ENCODE results near the gene DNAJA4. TPM values are rescaled to one million over a fixed set of nuclear protein-coding genes. Genes with fewer than 3 reads are reported as not detected.
A peak's percentile ranks its signal among the peaks of the same experiment; 100 is the strongest.

Gene DNAJA4
- total RNA-seq, 1 donor: 2.2 TPM

DNA sequence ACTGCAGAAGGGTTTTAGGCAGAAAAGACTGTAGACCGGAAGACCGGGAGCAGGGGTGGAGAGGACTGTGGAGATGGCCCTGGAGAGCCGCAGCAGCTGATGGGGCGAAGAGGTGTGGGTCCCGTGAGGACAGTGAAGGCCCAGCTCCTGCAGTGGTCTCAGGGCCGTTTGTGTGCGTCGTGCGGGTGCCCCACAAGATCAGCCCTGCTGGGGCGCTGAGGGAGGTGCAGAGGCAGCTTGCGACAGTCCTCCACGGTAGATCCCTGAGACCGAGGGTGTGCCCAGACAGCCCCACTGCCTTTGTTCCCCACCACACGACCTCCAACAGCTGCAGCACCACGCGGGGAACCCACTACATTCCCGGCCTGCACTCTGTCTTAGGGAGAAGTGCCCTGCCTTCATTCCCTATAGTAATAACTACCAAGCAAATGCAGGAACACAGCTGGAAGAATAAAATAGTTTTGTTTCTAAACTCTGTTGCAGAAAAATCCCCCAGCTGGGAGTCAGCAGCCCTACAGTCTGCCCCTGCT, 56.7 kb downstream of the DNAJA4 start:
- Histone ChIP-seq H3K27me3 (ENCODE audit: insufficient read depth, low read length) (peaks cover 3% of the 10 kb centered on the region), H3K36me3 (ENCODE audit: insufficient read depth, low read length) (no peaks in the 10 kb centered on the region), H3K79me2 (ENCODE audit: insufficient read depth, low read length) (no peaks in the 10 kb centered on the region), H3K4me2 (ENCODE audit: insufficient read depth, low read length) (no peak overlapping the region), H2AFZ (ENCODE audit: low read length) (no peak overlapping the region), H3K27ac (ENCODE audit: low read depth, low read length) (no peak overlapping the region), H3K4me1 (ENCODE audit: insufficient read depth, low read length) (no peaks in the 10 kb centered on the region), H3K4me3 (ENCODE audit: insufficient read depth, low read length) (no peak overlapping the region), H3K9me3 (ENCODE audit: low read depth, low read length) (no peaks in the 10 kb centered on the region), H4K20me1 (ENCODE audit: insufficient read depth, low read length) (no peaks in the 10 kb centered on the region)
- peak; percentile 44 for DNase-seq (ENCODE audit: insufficient read length, low spot score, missing footprints)
- TF ChIP-seq, protein P1, sequence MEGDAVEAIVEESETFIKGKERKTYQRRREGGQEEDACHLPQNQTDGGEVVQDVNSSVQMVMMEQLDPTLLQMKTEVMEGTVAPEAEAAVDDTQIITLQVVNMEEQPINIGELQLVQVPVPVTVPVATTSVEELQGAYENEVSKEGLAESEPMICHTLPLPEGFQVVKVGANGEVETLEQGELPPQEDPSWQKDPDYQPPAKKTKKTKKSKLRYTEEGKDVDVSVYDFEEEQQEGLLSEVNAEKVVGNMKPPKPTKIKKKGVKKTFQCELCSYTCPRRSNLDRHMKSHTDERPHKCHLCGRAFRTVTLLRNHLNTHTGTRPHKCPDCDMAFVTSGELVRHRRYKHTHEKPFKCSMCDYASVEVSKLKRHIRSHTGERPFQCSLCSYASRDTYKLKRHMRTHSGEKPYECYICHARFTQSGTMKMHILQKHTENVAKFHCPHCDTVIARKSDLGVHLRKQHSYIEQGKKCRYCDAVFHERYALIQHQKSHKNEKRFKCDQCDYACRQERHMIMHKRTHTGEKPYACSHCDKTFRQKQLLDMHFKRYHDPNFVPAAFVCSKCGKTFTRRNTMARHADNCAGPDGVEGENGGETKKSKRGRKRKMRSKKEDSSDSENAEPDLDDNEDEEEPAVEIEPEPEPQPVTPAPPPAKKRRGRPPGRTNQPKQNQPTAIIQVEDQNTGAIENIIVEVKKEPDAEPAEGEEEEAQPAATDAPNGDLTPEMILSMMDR (IDR thresholded peaks at IDR 0.05; ENCODE audit: extremely low read depth, low read depth, low read length): no peak

DNA sequence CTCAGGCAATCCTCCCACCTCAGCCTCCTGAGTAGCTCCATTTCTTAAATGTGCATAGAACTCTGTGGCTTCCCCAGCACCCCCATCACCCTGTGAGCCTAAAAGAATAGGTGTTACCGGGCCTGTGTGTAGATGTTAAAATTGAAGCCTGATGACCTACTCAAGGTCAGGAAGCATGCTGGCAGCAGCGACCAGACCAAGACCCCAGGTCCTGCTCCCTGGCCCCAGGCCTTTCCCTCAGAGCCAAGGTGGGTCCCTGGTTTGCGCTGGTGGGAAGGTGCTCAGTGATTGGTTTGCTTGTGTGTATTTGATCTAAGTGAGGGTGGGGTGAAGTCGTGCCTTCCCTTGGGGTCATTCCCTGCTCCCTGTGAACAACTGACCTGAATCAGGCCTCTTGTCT, 57.4 kb downstream of the DNAJA4 start:
- no peaks in the 10 kb centered on the region for H3K9me3 ChIP-seq (ENCODE audit: low read depth, low read length)
- H3K79me2 ChIP-seq (ENCODE audit: insufficient read depth, low read length): no peaks in the 10 kb centered on the region
- peaks cover 3% of the 10 kb centered on the region for H3K27me3 ChIP-seq (ENCODE audit: insufficient read depth, low read length)
- no peak overlapping the region for H3K4me2 ChIP-seq (ENCODE audit: insufficient read depth, low read length)
- peak; percentile 65 for DNase-seq (ENCODE audit: insufficient read length, low spot score, missing footprints)
- no peak overlapping the region for H3K4me3 ChIP-seq (ENCODE audit: insufficient read depth, low read length)
- H2AFZ ChIP-seq (ENCODE audit: low read length): peak overlapping the region; percentile 28
- H4K20me1 ChIP-seq (ENCODE audit: insufficient read depth, low read length): no peaks in the 10 kb centered on the region
- TF ChIP-seq, protein P1 (IDR thresholded peaks at IDR 0.05; ENCODE audit: extremely low read depth, low read depth, low read length): no peak
- no peaks in the 10 kb centered on the region for H3K4me1 ChIP-seq (ENCODE audit: insufficient read depth, low read length)
- no peak overlapping the region for H3K27ac ChIP-seq (ENCODE audit: low read depth, low read length)
- H3K36me3 ChIP-seq (ENCODE audit: insufficient read depth, low read length): no peaks in the 10 kb centered on the region

DNA sequence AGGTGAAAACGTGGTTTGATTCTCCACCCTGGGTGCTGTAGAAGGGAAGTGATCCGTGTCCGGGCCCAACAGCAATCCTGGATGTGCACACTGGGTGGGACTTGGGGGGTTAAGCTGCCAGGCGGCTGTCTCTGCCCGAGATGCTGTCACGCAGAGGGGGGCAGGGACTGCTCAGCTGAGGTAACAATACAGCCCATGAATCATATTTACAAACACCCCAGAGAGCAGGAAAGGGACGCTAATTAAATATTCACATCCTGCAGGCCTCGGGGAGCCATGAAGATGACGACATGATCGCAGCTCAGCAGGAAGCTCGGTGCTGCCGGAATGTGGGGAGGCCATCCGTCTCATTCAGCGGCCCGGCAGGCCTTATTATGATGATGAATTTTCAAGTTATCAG, 57.9 kb downstream of the DNAJA4 start:
- Histone ChIP-seq H4K20me1 (ENCODE audit: insufficient read depth, low read length) (no peaks in the 10 kb centered on the region), H3K4me1 (ENCODE audit: insufficient read depth, low read length) (no peaks in the 10 kb centered on the region), H3K79me2 (ENCODE audit: insufficient read depth, low read length) (no peaks in the 10 kb centered on the region), H3K27me3 (ENCODE audit: insufficient read depth, low read length) (peaks cover 3% of the 10 kb centered on the region), H3K4me3 (ENCODE audit: insufficient read depth, low read length) (no peak overlapping the region), H3K27ac (ENCODE audit: low read depth, low read length) (no peak overlapping the region), H2AFZ (ENCODE audit: low read length) (peak overlapping the region; percentile 28), H3K36me3 (ENCODE audit: insufficient read depth, low read length) (no peaks in the 10 kb centered on the region), H3K9me3 (ENCODE audit: low read depth, low read length) (no peaks in the 10 kb centered on the region), H3K4me2 (ENCODE audit: insufficient read depth, low read length) (no peak overlapping the region)
- TF ChIP-seq, protein P1 (IDR thresholded peaks at IDR 0.05; ENCODE audit: extremely low read depth, low read depth, low read length): no peak
- DNase-seq (ENCODE audit: insufficient read length, low spot score, missing footprints): peak; percentile 86

DNA sequence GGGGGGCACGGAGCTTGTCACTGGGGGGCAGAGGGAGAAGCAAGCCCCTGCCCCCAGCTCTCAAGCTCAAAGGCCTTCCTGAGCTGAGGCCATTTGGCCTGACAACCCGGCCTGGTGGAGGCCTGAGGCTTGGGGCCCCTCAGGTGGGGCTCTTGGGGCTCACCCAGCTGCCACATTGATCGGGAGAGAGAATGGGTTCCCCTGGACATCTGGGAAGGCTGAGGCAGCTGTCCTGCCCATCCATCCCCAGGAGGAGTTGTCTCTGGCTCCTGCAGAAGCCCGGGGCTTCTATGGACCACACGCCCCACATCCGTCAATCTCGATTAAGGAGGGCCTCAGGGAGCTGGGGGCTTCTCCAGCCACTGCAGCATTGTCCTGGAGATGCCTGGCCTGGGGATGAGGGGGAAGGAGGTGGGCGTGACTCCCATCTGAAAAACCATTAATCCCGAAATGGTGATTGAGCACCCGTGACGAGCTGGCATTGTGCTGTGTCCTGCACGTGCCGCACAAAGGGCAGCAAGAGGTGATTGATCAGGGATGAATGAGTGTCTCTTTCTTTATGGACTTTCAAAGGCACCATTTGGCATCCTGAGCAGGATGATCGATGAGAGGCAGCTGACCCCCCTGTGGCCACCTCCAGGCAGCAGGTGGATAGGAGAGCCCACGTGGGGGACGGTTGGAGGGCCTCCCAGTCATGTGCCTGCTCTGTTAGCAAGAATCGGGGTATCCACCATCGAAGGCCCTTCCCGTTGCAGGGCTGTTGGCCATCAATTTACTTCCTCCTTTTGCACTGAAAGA, 58.6 kb downstream of the DNAJA4 start:
- Histone ChIP-seq H3K79me2 (ENCODE audit: insufficient read depth, low read length) (no peaks in the 10 kb centered on the region), H2AFZ (ENCODE audit: low read length) (peak overlapping the region; percentile 28), H3K4me2 (ENCODE audit: insufficient read depth, low read length) (no peak overlapping the region), H3K27ac (ENCODE audit: low read depth, low read length) (no peak overlapping the region), H3K27me3 (ENCODE audit: insufficient read depth, low read length) (peaks cover 3% of the 10 kb centered on the region), H3K9me3 (ENCODE audit: low read depth, low read length) (no peaks in the 10 kb centered on the region), H3K4me1 (ENCODE audit: insufficient read depth, low read length) (no peaks in the 10 kb centered on the region), H3K4me3 (ENCODE audit: insufficient read depth, low read length) (no peak overlapping the region), H4K20me1 (ENCODE audit: insufficient read depth, low read length) (no peaks in the 10 kb centered on the region), H3K36me3 (ENCODE audit: insufficient read depth, low read length) (no peaks in the 10 kb centered on the region)
- TF ChIP-seq, protein P1 (IDR thresholded peaks at IDR 0.05; ENCODE audit: extremely low read depth, low read depth, low read length): no peak
- peak; percentile 35 for DNase-seq (ENCODE audit: insufficient read length, low spot score, missing footprints)

Measured in osteoblast (primary cell).